Activated gamma-delta T cell treated with Interleukin-2 at 50 U/mL for 16 hours (primary cell): ENCODE measurements around the gene COQ8B.
"Not testable (repeated sequence)": the region's sequence is repeated elsewhere in the genome, so short reads cannot be mapped to it uniquely, and the experiment has no call there.

Experiments
- DNase-seq: peaks from one replicate; pipeline ENCODE4 v3.0.0-alpha.2; 2020

COQ8B gene

DNA sequence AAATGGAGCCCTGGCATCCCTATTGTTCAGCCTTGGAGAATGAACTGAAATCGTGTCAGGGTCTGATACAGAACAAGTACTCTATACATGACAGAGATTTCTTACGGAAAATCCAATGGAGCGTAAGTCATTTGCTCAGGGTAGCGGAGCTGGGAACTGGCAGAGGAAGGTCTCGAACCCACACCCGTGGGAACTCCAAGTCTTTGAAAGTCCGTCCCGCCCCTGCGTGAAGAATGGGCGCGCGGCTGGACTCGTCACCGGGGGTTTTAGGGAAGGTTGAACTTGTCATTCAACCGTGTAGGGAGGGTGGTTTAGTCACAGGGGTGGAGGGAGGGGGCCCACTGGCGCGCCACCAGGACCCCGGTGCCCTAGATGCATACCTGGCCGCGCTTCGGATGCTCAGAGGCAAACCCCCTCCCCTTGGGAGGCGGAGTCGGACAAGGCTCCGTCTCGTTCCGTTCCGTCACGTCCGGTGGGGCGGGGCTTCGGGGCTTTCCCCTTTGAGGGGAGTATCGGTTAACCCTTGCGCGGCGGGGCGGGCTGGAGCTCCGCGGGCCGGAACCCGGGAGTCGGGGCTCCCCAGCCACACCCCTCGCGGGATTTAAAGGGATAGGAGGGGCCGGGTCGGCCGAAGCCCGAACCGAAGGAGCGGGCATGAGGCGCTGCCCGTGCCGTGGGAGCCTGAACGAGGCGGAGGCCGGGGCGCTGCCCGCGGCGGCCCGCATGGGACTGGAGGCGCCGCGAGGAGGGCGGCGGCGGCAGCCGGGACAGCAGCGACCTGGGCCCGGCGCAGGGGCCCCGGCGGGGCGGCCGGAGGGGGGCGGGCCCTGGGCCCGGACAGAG is at the start of gene COQ8B, which contains the start of gene ITPKC:
Gene COQ8B, minus strand, starts transcription at position 405 of the 843 bp plus-strand sequence. CDS start 2,254 bp downstream, outside the sequence.
Gene ITPKC, plus strand, starts transcription at position 631 of the 843 bp plus-strand sequence. Its CDS starts 24 bp downstream, at position 655.
- peak; percentile 100 for DNase-seq

DNA sequence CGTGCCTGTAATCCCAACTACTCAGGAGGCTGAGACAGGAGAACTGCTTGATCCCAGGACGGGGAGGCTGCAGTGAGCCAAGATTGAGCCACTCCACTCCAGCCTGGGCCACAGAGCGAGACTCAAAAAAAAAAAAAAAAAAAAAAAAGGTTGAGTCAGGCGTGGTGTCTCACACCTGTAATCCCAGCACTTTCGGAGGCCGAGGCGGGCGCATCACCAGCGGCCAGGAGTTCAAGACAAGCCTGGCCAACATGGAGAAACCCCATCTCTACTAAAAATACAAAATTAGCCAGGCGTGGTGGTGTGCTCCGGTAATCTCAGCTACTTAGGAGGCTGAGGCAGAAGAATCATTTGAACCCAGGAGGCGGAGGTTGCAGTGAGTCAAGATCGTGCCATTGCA is 49.7 kb upstream of the COQ8B start:
- not testable (repeated sequence) for DNase-seq

DNA sequence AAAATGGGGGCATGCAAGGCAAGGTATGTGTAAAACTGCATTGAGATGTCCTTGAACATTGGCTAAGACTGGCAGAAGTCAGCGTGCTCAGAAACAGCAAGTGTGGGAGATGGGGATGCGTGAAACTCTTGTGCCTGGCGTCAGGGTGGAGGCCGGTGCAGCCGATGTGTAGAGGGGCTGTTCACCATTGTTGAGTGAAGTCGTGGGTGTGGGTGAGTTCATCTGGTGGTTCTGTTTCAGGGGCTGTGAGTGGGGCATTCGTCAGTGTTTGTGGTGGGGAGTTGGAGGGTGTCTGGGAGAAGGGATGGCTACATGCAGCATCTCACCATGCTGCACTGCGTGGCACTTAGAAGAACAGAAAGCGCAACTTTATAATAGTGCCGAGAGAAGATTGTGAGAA is 47.3 kb upstream of the COQ8B start:
- DNase-seq = no peak

DNA sequence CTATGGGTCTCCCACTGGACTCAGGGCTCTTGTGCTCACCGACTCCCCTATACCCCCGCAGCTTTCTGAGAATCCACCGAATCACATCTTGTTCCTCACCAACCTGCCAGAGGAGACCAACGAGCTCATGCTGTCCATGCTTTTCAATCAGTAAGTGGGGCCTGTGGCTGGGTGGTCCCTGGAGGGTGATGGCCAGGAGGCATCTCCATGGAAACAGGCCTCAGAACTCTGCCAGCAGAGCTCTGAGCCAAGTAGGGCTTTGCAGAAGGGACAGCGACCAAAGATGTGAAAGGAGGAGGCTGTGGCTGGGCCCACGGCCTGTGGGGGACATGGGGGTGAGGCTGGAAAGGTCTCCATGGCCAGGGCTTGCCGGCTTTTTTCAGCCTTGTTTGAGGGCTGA is 46.8 kb upstream of the COQ8B start:
- DNase-seq = no peak

DNA sequence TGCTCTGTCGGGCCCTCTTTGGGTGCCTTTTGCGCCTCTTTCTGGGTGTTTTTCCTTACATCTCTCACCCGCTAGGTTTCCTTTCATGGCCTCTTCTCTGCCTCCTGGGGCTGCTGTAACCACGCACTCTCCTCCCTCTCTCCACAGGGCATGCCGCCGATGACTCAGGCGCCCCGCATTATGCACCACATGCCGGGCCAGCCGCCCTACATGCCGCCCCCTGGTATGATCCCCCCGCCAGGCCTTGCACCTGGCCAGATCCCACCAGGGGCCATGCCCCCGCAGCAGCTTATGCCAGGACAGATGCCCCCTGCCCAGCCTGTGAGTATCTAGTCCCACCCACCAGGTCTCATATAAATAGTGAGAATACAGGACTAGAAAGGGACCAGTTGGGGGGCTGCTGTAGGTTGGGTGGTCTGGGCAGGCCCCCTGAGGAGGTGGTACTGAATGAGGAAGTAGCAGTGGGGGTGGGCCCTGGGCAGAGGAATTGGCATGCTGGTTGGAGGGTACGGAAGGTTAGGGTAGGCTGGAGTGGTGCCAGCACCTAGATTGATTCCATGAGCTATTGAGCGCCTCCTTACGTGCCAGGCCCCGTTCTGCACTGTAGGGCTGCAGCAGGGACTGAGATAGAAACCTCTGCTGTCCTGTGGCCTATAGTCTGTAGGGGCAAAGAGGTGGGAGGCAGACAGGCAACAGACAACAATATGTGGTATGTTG is 46.2 kb upstream of the COQ8B start:
- DNase-seq = no peak

DNA sequence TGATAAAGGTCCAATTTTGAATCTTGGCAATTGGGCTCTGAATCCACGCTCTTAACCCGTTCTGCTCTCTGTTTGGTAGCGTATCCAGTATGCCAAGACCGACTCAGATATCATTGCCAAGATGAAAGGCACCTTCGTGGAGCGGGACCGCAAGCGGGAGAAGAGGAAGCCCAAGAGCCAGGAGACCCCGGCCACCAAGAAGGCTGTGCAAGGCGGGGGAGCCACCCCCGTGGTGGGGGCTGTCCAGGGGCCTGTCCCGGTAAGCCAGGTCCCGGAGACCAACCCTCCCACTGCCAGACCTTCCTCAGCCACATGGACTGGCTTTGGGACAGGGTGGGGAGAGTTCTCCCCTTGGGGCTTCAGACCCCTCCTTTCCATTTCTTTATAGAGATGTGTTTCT is 42.7 kb upstream of the COQ8B start:
- no peak for DNase-seq

DNA sequence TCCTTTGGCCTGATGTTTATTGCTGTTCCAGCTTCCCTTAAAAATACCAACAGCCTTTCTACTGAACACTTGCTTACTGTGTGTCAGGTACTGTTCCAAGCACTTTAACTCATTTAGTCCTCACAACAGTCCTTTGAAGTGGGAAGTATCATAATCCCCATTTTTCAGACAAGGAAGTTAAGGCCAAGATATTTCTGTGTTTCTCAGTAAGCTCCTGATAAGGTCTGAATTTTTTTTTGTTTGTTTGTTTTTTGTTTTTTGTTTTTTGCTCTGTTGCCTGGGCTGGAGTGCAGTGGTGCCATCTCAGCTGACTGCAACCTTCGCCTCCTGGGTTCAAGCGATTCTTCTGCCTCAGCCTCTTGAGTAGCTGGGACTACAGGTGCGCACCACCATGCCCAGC is 41.8 kb upstream of the COQ8B start:
- no peak for DNase-seq

DNA sequence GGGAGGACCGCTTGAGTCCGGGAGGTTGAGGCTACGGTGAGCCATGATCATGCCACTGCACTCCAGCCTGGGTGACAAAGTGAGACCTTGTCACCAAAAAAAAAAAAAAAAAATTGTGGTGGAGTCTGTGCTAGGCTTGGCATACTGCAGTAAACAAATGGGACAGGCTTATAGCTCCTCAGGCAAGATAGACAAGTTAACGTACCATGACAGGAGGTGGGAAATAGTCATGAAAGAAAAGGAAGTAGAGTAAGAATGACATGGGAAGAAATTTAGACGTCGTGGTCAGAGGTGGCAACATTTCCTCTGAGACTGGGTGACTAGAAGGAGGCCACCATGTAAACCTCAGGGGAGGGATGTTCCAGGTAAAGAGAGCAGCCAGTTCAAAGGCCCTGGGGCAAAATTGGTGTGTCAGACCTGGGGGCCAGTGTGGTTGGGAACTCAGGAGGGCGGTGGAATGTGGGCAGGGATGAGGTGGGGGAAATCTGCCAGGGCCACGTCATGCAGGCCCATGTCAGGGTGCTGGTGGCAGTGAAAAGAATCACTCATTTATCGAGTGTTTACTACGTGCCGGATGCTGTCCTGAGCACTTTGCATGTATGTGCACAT is 39.9 kb upstream of the COQ8B start:
- no peak for DNase-seq

DNA sequence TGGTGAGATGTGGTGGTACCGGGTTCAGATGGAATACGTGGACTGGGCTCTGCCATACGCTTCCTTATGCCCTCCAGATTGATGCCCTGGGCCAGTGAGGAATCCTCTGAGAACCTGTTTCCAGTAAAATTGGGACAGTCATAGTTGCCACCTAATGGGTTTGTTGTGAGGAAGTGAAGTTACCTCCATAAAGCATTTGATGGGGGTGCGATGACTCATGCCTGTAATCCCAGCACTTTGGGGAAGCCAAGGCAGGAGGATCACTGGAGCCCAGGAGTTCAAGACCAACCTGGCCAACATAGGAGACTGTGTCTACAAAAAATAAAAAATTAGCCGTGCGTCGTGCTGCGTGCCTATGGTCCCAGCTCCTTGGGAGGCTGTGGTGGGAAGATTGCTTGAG is 39.1 kb upstream of the COQ8B start:
- DNase-seq = no peak

DNA sequence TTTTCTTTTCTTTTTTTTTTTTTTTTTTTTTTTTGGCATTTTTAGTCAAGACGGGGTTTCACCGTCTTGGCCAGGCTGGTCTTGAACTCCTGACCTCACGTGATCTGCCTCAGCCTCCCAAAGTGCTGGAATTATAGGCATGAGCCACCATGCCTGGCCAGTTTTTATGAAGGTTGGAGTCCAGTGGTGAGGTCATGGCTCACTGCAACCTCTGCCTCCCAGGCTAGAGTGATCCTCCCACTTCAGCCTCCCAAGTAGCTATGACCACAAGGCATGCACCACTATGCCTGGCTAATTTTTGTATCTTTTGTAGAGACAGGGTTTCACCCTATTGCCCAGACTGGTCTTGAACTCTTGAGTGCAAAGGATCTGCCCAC is 38.5 kb upstream of the COQ8B start:
- no peak for DNase-seq

DNA sequence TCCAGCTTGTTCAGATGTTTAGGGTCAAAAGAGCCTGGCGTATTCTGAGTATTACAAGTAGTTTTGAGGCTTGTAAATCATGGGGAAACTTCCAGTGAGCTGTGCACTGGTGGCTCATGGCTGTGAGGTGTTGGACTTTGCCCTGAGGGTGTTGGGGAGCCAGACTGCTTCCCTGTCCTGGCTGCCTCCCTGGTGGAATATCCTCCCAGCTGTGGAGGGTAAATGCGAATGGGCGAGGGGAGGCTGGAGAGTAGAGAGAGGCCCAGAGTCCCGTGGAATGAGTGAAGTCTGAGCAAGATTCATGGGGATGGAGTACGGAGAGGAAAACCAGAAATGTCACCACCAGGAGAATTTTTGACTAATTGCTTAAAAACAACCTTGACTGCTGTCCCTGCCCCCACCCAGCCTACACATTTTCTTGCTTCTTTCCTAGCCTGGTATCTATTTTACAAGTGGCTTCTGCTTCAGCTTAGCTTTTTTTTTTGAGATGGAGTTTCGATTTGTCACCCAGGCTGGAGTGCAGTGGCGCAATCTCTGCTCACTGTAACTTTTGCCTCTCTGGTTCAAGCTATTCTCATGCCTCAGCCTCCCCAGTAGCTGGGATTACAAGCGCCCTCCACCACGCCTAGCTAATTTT is 38.0 kb upstream of the COQ8B start:
- DNase-seq = no peak

DNA sequence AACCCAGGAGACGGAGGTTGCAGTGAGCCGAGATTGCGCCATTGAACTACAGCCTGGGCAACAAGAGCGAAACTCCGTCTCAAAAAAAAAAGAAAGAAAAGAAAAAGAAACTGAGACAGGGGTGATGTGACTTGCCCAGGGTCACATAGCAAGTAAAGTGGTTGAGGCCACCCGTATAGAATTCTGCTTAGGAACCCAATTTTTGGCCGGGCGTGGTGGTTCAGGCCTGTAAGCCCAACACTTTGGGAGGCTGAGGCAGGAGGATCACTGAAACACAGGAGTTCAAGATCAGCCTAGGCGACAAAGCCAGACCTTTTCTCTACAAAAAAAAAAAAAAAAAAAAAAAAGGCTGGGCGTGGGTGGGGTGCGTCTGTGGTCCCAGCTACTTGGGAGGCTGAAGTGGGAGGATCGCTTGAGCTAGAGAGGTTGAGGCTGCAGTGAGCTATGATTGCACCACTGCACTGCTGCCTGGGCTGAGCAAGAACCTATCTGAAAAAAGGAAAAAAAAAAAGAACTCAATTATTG is 35.6 kb upstream of the COQ8B start:
- no peak for DNase-seq

DNA sequence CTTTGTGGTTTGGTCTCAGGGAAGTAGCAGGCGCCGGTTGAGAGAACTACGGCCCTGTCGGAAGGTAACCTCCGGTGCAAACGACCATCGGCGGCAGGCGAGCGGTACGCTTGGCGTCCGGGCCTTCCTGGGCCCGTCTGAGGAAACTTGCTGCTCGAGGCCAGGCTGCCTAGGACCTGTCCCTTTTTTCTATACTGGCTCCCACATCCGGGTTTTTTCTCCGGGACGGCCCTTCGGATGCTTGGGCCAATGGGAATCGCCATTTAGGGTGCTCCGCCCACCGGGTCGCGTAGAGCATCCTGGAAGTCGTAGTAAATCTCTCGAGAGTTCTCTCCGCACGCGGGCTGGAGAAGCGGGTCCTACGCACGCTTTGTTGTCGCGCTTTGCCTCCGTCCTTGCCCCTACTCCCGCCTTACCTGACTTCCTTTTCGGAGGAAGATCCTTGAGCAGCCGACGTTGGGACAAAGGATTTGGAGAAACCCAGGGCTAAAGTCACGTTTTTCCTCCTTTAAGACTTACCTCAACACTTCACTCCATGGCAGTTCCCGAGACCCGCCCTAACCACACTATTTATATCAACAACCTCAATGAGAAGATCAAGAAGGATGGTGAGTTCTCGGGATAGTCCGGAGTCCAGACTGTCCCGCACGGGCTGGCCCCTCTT is 34.3 kb upstream of the COQ8B start, which contains the start of gene SNRPA:
Gene SNRPA, plus strand, starts transcription at position 330 of the 664 bp plus-strand sequence. Its CDS starts 206 bp downstream, at position 536.
- DNase-seq = peak; percentile 95

DNA sequence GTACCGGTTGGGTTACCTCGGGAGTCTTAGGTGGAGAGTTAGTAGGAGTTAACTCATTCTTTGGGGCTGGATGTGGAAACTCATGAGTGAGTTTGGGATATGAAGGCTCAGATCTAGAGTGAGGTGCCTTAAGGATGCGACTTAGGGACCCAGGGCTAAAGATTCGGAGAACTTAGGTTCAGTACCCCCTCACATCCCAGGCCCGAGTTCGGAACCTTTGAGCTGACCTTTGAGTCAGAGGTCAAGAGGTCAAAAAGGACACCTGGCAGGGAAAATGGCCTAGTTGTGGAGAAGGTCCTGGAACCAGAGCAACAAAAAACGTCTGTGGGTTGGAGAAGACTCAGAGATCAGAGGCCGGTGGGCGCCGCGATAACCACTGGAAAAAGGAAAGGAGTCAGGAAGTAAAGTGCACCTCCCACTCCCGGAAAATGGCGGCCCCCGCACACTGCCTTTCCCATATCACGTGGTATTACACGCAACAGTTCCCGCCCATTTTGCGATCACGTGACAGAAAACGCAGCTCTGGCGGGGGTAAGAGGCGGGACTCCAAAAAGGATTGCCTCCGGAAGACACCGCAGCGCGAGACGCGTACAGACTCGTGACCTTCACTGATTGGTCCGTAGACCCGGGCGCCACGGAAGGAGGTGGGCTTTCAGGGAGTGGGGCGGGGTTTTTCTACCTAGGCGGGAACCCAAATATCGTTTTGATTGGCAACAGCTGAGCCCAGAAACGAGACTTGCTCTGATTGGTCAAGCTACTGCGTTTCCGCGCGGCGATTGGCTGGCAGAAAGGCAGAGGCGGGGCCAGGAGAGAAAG is 33.6 kb upstream of the COQ8B start, which contains the start of gene ACTMAP:
Gene ACTMAP, minus strand, starts transcription at position 420 of the 816 bp plus-strand sequence. CDS start 674 bp downstream, outside the sequence.
- peak; percentile 99 for DNase-seq

DNA sequence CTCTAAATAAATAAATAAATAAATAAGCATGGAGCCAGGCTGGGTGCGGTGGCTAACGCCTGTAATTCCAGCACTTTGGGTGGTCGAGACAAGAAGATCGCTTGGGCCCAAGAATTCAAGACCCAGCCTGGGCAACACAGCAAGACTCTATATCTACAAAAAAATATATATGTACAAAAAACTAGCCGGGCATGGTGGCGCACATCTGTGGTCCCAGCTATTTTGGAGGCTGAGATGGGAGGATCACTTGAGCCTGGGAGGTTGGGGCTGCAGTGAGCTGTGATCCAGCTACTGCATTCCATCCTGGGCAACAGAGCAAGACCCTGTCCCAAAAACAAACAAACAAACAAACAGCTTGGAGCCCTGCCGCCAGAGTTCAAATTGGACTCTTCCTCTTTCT is 30.9 kb upstream of the COQ8B start:
- no peak for DNase-seq

DNA sequence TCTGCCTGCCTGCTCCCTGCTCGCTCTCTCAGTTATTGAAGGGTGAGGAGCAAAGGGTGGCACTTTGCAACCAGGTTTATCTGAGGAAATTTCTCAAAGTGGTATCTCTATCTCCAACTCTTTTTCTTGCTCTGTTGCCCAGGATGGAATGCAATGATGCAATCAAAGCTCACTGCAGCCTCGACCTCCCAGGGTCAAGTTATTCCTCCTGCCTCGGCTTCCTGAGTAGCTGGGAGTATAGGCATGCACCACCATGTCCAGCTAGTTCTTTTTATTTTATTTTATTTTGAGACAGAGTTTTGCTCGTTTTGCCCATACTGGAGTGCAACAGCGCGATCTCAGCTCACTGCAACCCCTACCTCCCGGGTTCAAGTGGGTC is 28.7 kb upstream of the COQ8B start:
- no peak for DNase-seq

DNA sequence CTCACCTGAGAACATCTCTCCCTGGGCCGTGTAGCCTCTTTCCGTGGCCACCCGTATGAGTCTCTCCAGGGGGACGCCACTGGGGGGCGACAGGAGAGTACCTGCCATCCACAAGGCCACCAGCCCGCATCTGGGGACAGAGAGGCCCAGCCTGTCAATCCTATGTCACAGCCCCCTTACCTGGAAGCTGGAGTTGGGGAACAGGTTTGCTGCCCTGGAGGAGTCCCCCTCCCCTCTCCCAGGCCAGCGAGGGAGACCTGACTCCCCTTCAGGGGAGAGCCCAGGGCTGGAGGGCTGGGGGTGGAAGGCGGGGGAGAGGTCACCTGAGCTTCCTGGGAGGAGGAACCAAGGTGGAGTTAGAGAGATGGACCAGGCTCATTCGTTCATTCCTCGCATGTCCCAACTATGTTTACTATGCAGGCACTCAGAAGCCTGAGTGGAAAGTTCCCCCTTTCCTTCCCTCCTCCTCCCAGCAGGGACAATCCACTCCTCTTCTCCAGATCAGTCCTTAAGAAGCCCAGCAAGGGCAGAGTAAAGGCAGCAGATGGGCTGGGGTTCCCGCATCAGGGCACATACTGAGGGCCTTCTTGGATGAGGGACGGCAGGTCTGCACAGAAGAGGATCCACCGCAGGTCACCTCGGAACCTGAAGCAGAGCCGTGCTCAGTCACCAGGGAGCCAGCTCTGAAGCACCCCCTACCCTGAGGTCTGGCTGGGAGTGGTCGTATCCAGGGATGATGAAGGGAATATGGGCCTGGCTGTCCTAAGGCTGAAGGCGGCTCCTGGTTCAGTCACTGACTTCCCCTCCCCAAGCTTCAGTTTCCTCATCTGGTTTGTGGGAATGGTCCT is 28.1 kb upstream of the COQ8B start:
- no peak for DNase-seq

DNA sequence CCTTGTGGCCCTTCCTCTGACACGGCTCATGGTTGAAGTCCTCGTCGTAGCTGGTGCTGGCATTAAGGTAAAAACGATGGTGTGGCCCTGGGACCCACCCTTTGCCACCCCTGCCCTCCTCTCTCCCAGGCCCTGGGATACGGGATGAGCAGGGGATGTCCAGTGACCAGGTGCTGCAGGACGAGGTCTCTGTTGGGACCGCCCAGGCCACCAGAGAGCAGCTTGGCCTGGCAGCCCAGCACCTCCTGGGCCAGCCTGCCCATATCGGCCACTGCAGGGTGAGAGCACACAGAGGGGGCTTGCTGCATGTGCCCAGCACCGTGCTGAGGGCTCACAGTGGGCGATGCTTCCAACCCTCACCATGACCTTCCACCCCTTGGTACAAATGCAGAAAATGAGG is 27.2 kb upstream of the COQ8B start:
- DNase-seq = no peak

DNA sequence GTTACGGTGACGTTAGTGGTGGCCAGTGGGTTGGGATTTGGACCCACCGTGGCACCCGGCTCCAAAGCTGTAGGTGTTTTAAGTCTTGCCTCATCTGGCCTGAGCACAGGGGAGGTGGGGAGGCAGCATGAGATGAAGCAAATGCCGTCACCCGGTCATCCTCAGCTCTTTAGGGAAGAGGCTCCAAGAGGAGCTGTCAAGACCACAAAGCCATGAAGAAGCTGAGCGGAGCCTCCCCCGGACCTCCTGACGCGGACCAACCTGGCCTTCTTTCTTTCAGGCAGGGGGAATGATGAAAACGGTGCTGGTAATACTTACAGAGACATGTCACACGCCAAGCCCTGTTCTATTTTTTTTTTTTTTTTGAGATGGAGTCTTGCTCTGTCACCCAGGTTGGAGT is 26.2 kb upstream of the COQ8B start:
- no peak for DNase-seq

DNA sequence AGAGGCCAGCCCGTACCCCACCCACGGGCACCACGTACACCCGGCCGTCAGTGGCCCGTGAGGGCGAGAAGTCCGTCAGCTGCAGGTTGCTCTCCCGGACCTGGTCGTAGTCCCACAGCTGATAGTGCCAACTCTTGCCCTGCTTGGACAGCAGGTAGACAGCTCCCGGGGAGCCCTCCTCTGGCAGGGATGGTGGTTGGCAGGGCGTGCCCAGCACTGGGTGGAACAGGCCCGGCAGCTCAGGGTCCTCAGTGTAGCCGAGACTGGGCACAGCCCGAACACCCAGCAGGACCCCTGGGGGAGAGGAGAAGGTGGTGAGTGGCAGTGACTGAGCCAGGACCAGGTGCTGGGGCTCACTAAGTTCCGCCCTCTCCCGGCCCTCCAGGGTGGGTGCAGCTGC is 25.8 kb upstream of the COQ8B start:
- DNase-seq = no peak
